ENCODE results near the gene NUP42.
"Not testable (repeated sequence)": the region's sequence is repeated elsewhere in the genome, so short reads cannot be mapped to it uniquely, and the experiment has no call there.

Gene NUP42

DNA sequence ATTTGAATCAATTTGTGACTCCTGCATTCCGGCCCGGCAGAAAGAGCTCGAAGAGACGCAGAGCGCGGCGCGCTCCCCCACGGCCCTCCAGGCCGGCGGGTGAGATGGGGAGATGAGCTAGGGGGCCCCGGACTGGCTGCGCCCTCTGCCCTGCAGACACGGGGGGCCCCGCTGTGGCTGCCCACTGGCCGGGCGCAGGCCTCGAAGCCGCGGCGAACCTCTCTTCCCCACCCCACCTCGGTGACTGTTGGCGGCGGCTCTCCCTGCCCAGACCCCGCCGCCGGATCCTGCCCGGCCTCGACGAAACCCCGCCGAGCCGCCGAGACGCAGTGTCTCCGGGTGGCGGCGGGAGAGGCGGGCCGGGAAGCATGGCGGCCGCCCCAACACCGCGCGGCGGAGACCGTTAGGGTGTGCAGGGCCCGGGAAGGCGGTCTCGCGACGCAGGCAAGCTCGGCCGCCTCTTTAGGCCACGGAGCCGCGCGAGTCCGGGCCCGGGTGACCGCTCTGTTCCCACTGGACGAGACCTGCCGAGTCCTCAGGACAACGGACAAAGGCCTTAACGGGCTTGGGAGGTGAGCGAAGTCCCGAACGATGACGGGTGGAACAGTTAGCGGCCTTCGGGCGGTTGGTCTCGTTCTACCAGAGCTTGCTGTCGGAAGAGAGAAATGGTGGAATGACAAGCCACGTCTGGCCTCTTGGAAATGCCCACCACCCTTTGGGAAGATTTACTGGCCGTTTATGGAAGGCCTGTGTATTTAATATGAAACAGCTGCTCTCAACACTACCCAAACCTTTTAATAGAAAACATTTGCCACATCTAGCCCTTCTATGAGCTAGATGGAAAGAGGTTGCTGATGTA, 24.3 kb downstream of the NUP42 start:
- DNase-seq, result no peak

GRCh38 chr7:23207021-23207420, 25.2 kb downstream of the NUP42 start:
- peak; percentile 75 for DNase-seq

- peak; percentile 88 for DNase-seq
Measured at GRCh38 chr7:23207884-23208283, 26.0 kb downstream of the NUP42 start.

DNA sequence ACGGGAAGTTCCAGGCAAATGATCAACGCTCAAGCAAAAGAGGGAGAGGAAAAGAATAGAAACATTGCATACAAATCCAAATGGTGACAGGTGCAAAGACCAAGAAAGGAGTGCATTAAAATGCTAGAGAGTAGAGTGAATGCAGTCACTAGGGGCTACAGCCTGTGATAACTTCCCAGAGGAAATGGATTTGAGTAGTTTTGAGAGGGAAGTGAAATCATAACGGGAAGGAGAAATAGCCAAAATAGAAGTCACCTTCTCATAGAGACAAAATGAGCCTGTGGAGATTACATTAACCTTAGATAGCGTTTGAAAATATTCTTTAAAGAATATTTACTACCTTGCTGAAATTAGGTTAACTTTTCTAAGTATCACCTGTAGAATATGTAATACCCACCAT, 26.5 kb downstream of the NUP42 start:
- peak; percentile 70 for DNase-seq

DNA sequence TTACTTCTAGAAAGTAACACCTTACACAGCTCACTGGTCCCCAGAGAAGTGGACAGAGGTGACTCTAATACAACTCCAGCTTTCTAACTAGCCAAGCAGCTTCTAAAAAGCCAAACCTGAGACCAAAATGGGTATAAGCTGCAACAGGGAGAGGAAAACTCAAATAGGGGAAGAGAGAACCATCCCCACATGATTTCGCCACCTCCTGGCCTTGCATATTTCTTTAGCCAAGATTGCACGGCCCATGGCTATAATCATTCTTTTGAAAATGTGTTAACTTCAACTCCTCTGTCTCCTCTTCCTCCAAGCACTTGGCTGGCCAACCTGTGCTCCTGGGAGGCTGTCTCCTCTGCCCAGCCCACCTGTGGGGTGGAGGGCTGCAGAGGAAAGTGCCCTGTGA, 28.7 kb downstream of the NUP42 start:
- DNase-seq, result peak; percentile 80

- no peak for DNase-seq
Measured at GRCh38 chr7:23211589-23211988, 29.7 kb downstream of the NUP42 start.

DNA sequence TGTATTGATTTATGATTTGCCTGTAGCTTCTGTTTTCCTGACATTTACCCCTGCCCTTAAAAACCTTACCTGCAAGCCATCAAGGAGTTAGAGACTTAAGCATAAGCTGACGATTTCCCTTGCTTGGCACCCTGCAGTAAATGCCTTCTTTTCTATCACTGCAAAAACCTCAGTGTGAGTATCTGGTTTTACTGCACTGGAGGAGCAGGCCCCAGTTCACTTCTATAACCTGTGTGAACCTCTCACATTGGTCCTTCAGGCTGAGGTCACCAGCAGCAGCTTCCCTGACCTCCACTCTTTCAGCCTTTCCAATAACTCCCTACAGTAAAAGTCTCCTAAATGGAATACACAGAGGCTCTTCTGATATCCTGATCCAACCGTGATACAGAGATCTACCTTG, 30.5 kb downstream of the NUP42 start:
- DNase-seq, result no peak

- peak; percentile 24 for DNase-seq
Measured at GRCh38 chr7:23212841-23213240, 31.0 kb downstream of the NUP42 start.

- no peak for DNase-seq
Measured at GRCh38 chr7:23213755-23214154, 31.9 kb downstream of the NUP42 start.

- no peak for DNase-seq
Measured at GRCh38 chr7:23214423-23214822, 32.6 kb downstream of the NUP42 start.

GRCh38 chr7:23214938-23215337, 33.1 kb downstream of the NUP42 start:
- no peak for DNase-seq

DNA sequence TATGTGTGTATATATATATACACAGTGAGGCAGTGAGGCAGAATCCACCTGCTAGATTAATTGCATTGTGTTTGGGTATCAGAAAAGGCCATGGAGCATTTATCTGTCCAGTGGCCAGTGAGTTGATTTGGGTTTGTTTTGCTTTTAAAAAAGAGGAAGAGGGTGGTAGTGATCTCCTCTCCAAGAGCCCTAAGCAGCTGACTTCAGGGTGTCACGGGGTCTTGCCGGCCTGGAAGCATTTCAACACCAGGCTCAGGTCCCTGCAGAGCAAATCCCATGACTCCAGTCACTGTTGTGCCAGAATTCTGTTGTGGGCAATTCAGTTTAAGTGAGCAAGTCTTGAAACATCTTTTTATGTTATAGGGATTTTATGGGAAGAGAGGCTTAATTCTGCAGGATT, 34.2 kb downstream of the NUP42 start:
- peak; percentile 95 for DNase-seq

DNA sequence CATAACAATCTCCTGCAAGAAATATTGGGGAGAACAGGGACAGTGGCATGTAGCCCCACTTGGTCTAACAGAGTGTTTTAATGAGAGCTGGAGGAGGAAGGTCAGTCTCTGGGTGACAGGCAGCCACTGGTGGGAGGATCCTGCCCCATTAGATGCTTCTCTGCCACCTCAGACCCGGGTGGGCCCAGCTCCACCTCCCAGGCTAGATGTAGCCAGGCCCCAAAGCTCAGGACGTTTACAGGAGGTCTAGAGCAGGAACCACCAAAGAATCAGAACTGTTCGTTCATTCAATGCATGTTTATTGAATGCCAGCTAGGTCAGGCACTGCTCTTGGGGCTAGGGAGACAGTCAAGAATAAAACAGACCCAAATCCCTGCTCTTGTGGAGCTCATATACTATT, 36.3 kb downstream of the NUP42 start:
- no peak for DNase-seq

DNA sequence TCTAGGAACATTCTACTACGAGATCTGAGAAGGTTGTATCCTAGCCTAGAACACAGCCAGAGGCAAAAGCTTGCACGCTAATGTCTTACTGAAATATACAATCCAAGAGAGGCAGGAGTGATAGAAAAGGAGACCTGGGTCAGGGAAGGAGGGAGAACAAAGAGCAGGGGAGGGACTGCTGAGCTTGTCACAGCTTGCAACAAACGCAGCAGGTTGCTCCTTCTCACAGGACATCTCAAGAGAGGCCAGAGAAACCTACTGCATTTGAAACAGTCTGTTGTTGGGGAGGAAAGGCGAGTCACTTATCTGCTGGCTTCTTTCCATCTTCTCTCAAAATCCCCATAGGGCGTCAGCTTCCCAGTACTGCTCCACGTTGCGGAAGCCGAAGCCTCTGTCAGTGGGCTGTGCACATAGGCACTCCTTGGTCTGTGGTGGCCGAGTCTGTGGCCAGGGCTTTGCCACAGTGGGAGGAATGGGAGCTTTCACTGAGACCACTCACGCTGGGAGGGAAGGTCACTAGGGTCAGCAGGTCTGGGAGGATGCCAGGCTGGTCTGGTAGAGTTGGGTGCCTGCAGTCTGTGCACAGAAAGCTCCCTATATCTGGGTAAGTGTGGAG, 39.0 kb downstream of the NUP42 start:
- DNase-seq, result no peak

GRCh38 chr7:23222439-23223030, 40.7 kb downstream of the NUP42 start:
- DNase-seq, result no peak

DNA sequence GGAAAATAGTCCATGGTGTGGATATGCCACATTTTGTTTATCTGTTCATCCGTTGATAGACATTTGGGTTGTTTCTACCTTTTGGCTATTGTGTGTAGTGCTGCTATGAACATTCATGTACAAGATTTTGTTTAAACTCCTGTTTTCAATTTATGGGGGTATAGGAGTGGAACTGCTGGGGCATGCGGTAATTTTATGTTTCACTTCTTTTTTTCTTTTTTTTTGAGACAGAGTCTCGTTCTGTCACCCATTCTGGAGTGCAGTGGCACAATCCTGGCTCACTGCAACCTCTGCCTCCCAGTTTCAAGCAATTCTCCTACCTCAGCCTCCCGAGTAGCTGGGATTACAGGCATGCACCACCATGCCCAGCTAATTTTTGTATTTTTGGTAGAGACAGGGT, 42.5 kb downstream of the NUP42 start:
- not testable (repeated sequence) for DNase-seq

- no peak for DNase-seq
Measured at GRCh38 chr7:23226844-23227450, 45.1 kb downstream of the NUP42 start.

- no peak for DNase-seq
Measured at GRCh38 chr7:23228412-23228811, 46.6 kb downstream of the NUP42 start.

DNA sequence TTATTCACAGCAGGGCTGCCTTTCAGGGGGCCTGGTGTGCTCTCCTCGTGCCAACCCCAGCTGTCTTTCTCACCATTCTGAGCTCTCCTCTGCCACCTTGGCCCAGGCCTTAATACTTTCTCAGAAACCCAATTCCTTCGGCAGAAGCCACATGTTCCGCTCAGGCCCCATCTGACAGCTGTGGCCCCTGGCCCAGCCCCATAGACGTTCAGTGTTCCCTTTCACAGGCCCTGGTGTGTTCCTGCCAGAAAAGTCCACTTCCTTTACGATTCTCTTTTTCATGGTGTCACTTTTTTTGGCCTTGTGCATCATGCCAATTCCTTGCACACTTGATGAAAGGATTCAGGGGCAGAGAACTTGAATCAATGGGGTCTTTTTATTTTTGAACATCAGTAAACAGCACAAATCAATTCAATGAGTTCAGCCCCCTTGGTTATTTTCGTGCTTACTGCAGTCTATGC, 48.8 kb downstream of the NUP42 start:
- DNase-seq, result no peak

DNA sequence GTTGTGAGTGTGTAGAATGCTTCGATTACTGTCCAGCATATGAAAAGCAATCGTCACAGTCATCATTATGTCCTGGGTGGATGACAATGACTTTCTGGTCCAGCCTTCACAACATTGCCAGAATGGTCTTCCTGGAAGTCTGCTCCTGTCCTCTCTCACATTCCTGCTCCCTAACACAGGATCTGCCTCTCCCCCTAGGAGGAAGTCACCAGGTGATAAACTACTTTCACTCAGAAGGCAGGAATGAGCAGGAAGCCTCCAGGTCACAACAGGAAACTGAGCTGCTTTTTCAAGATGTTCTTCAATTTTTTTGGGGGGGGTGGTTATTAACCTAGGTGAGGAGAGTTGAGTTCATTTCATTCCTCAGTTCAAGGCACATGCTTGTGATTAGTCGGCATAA, 51.1 kb downstream of the NUP42 start:
- DNase-seq, result no peak

GRCh38 chr7:23234569-23235296, 52.9 kb downstream of the NUP42 start:
- DNase-seq, result no peak

- no peak for DNase-seq
Measured at GRCh38 chr7:23235813-23236221, 54.0 kb downstream of the NUP42 start.

GRCh38 chr7:23237000-23237399, 55.2 kb downstream of the NUP42 start:
- DNase-seq, result no peak
